ENCODE results near the gene WDR64.
"Not testable (repeated sequence)": the region's sequence is repeated elsewhere in the genome, so short reads cannot be mapped to it uniquely, and the experiment has no call there.

The WDR64 gene

GRCh38 chr1:241678536-241678935 lies 26.5 kb downstream of the WDR64 start:
- ATAC-seq (replicated peaks; ENCODE audit: extremely low read depth, poor library complexity, severe bottlenecking) (no peak), DNase-seq (ENCODE audit: low spot score in 2 of 2) (no peak)
- Mint-ChIP-seq H3K9me3 (no peaks in the 10 kb centered on the region), H3K4me3 (no peak overlapping the region), H3K36me3 (ENCODE audit: insufficient read depth) (peaks cover 1% of the 10 kb centered on the region), H3K27me3 (peaks cover 31% of the 10 kb centered on the region), H3K4me1 (peaks cover 8% of the 10 kb centered on the region), H3K27ac (ENCODE audit: low read depth) (no peak overlapping the region)

GRCh38 chr1:241679404-241679803 lies 27.3 kb downstream of the WDR64 start:
- Mint-ChIP-seq H3K27me3 (peaks cover 34% of the 10 kb centered on the region), H3K36me3 (ENCODE audit: insufficient read depth) (peaks cover 1% of the 10 kb centered on the region), H3K4me1 (peaks cover 8% of the 10 kb centered on the region), H3K9me3 (no peaks in the 10 kb centered on the region), H3K4me3 (no peak overlapping the region), H3K27ac (ENCODE audit: low read depth) (no peak overlapping the region)
- no peak for ATAC-seq (replicated peaks; ENCODE audit: extremely low read depth, poor library complexity, severe bottlenecking)
- no peak for DNase-seq (ENCODE audit: low spot score in 2 of 2)

GRCh38 chr1:241679961-241680360 lies 27.9 kb downstream of the WDR64 start:
- Mint-ChIP-seq H3K4me1 (peaks cover 8% of the 10 kb centered on the region), H3K4me3 (no peak overlapping the region), H3K9me3 (no peaks in the 10 kb centered on the region), H3K27me3 (peaks cover 34% of the 10 kb centered on the region), H3K27ac (ENCODE audit: low read depth) (no peak overlapping the region), H3K36me3 (ENCODE audit: insufficient read depth) (peaks cover under 1% of the 10 kb centered on the region)
- ATAC-seq (replicated peaks; ENCODE audit: extremely low read depth, poor library complexity, severe bottlenecking) (no peak), DNase-seq (ENCODE audit: low spot score in 2 of 2) (no peak)

- not testable (repeated sequence) for ATAC-seq (replicated peaks; ENCODE audit: extremely low read depth, poor library complexity, severe bottlenecking); DNase-seq (ENCODE audit: low spot score in 2 of 2); H3K36me3 Mint-ChIP-seq (ENCODE audit: insufficient read depth); H3K4me1 Mint-ChIP-seq; H3K27ac Mint-ChIP-seq (ENCODE audit: low read depth); H3K9me3 Mint-ChIP-seq; H3K4me3 Mint-ChIP-seq
- peaks cover 34% of the 10 kb centered on the region for H3K27me3 Mint-ChIP-seq
These were observed 29.9 kb downstream of the WDR64 start for GRCh38 chr1:241681861-241682448.

GRCh38 chr1:241682921-241683320 lies 30.8 kb downstream of the WDR64 start:
- Mint-ChIP-seq H3K4me1 (peaks cover 1% of the 10 kb centered on the region), H3K4me3 (no peak overlapping the region), H3K9me3 (no peaks in the 10 kb centered on the region), H3K27me3 (peaks cover 38% of the 10 kb centered on the region), H3K36me3 (ENCODE audit: insufficient read depth) (no peaks in the 10 kb centered on the region), H3K27ac (ENCODE audit: low read depth) (no peak overlapping the region)
- no peak for ATAC-seq (replicated peaks; ENCODE audit: extremely low read depth, poor library complexity, severe bottlenecking)
- DNase-seq (ENCODE audit: low spot score in 2 of 2), result no peak

- H3K36me3 Mint-ChIP-seq (ENCODE audit: insufficient read depth), result no peaks in the 10 kb centered on the region
These were observed 32.0 kb downstream of the WDR64 start for GRCh38 chr1:241684108-241684507.

GRCh38 chr1:241688940-241689368 lies 36.9 kb downstream of the WDR64 start:
- Mint-ChIP-seq H3K27me3 (peaks cover 30% of the 10 kb centered on the region), H3K4me3 (no peak overlapping the region), H3K9me3 (no peaks in the 10 kb centered on the region), H3K36me3 (ENCODE audit: insufficient read depth) (no peaks in the 10 kb centered on the region), H3K4me1 (no peaks in the 10 kb centered on the region), H3K27ac (ENCODE audit: low read depth) (no peak overlapping the region)
- no peak for DNase-seq (ENCODE audit: low spot score in 2 of 2)
- no peak for ATAC-seq (replicated peaks; ENCODE audit: extremely low read depth, poor library complexity, severe bottlenecking)

More at GRCh38 chr1:241684108-241684507, 32.0 kb downstream of the WDR64 start:
- peaks cover 50% of the 10 kb centered on the region for H3K27me3 Mint-ChIP-seq
- no peaks in the 10 kb centered on the region for H3K4me1 Mint-ChIP-seq
- ATAC-seq (replicated peaks; ENCODE audit: extremely low read depth, poor library complexity, severe bottlenecking) (no peak), DNase-seq (ENCODE audit: low spot score in 2 of 2) (no peak)
- H3K9me3 Mint-ChIP-seq, result no peaks in the 10 kb centered on the region
- no peak overlapping the region for H3K4me3 Mint-ChIP-seq
- no peak overlapping the region for H3K27ac Mint-ChIP-seq (ENCODE audit: low read depth)

- Mint-ChIP-seq H3K4me1 (no peaks in the 10 kb centered on the region), H3K27me3 (peaks cover under 1% of the 10 kb centered on the region), H3K9me3 (no peaks in the 10 kb centered on the region), H3K36me3 (ENCODE audit: insufficient read depth) (no peaks in the 10 kb centered on the region), H3K4me3 (no peak overlapping the region), H3K27ac (ENCODE audit: low read depth) (no peak overlapping the region)
- ATAC-seq (replicated peaks; ENCODE audit: extremely low read depth, poor library complexity, severe bottlenecking), result no peak
- DNase-seq (ENCODE audit: low spot score in 2 of 2), result no peak
These were observed 43.4 kb downstream of the WDR64 start for GRCh38 chr1:241695246-241696171.

GRCh38 chr1:241696172-241696814 lies 44.2 kb downstream of the WDR64 start:
- no peak for DNase-seq (ENCODE audit: low spot score in 2 of 2)
- Mint-ChIP-seq H3K4me3 (no peak overlapping the region), H3K4me1 (no peaks in the 10 kb centered on the region), H3K27me3 (no peaks in the 10 kb centered on the region), H3K27ac (ENCODE audit: low read depth) (no peak overlapping the region), H3K9me3 (no peaks in the 10 kb centered on the region), H3K36me3 (ENCODE audit: insufficient read depth) (no peaks in the 10 kb centered on the region)
- ATAC-seq (replicated peaks; ENCODE audit: extremely low read depth, poor library complexity, severe bottlenecking), result no peak

- Mint-ChIP-seq H3K27ac (ENCODE audit: low read depth) (no peak overlapping the region), H3K9me3 (no peaks in the 10 kb centered on the region), H3K4me3 (no peak overlapping the region), H3K27me3 (no peaks in the 10 kb centered on the region), H3K4me1 (no peaks in the 10 kb centered on the region), H3K36me3 (ENCODE audit: insufficient read depth) (no peaks in the 10 kb centered on the region)
- DNase-seq (ENCODE audit: low spot score in 2 of 2), result no peak
- ATAC-seq (replicated peaks; ENCODE audit: extremely low read depth, poor library complexity, severe bottlenecking), result no peak
These were observed 44.9 kb downstream of the WDR64 start for GRCh38 chr1:241696815-241697639.

GRCh38 chr1:241697640-241698018 lies 45.5 kb downstream of the WDR64 start:
- no peak for DNase-seq (ENCODE audit: low spot score in 2 of 2)
- H3K27ac Mint-ChIP-seq (ENCODE audit: low read depth), result no peak overlapping the region
- no peaks in the 10 kb centered on the region for H3K36me3 Mint-ChIP-seq (ENCODE audit: insufficient read depth)
- no peak for ATAC-seq (replicated peaks; ENCODE audit: extremely low read depth, poor library complexity, severe bottlenecking)
- H3K4me3 Mint-ChIP-seq, result no peak overlapping the region
- no peaks in the 10 kb centered on the region for H3K27me3 Mint-ChIP-seq
- H3K4me1 Mint-ChIP-seq, result no peaks in the 10 kb centered on the region
- H3K9me3 Mint-ChIP-seq, result no peaks in the 10 kb centered on the region

- Mint-ChIP-seq H3K4me3 (no peak overlapping the region), H3K36me3 (ENCODE audit: insufficient read depth) (no peaks in the 10 kb centered on the region), H3K4me1 (no peaks in the 10 kb centered on the region), H3K27me3 (no peaks in the 10 kb centered on the region), H3K9me3 (no peaks in the 10 kb centered on the region), H3K27ac (ENCODE audit: low read depth) (no peak overlapping the region)
- no peak for DNase-seq (ENCODE audit: low spot score in 2 of 2)
- no peak for ATAC-seq (replicated peaks; ENCODE audit: extremely low read depth, poor library complexity, severe bottlenecking)
These were observed 46.1 kb downstream of the WDR64 start for GRCh38 chr1:241698177-241698576.

All from central memory CD8-positive, alpha-beta T cell (primary cell).